GM18867 (cell line): Measurements from ENCODE around the gene CORO1C.

Experiments used
- ATAC-seq: cut with Tn5 transposase; IDR thresholded peaks from one replicate; pipeline ENCODE4 v1.9.1; 2021; ENCODE audit warnings: mild to moderate bottlenecking, moderate library complexity; ENCODE audit not compliant: unreplicated experiment

The CORO1C gene

GRCh38 chr12:108700833-108701541 lies 30.3 kb downstream of the CORO1C start:
- no peak for ATAC-seq

GRCh38 chr12:108699955-108700563 lies 31.3 kb downstream of the CORO1C start:
- no peak for ATAC-seq

GRCh38 chr12:108697905-108698304 lies 33.4 kb downstream of the CORO1C start:
- no peak for ATAC-seq

GRCh38 chr12:108696996-108697290 lies 34.4 kb downstream of the CORO1C start:
- ATAC-seq, result no peak

- ATAC-seq, result no peak
These were observed 35.0 kb downstream of the CORO1C start for GRCh38 chr12:108696111-108696995.

- no peak for ATAC-seq
These were observed 36.5 kb downstream of the CORO1C start for GRCh38 chr12:108694812-108695278.

GRCh38 chr12:108693751-108694150 lies 37.6 kb downstream of the CORO1C start:
- no peak for ATAC-seq

GRCh38 chr12:108693186-108693730 lies 38.1 kb downstream of the CORO1C start:
- ATAC-seq, result no peak

GRCh38 chr12:108691998-108692808 lies 39.1 kb downstream of the CORO1C start:
- ATAC-seq, result no peak

GRCh38 chr12:108691175-108691997 lies 39.9 kb downstream of the CORO1C start:
- ATAC-seq, result peak; percentile 69

GRCh38 chr12:108690542-108691174 lies 40.7 kb downstream of the CORO1C start:
- no peak for ATAC-seq

- no peak for ATAC-seq
These were observed 41.2 kb downstream of the CORO1C start for GRCh38 chr12:108690191-108690518.

- no peak for ATAC-seq
These were observed 41.8 kb downstream of the CORO1C start for GRCh38 chr12:108689314-108690190.

GRCh38 chr12:108686780-108687179 lies 44.5 kb downstream of the CORO1C start:
- no peak for ATAC-seq

GRCh38 chr12:108685469-108686260 lies 45.7 kb downstream of the CORO1C start:
- no peak for ATAC-seq

GRCh38 chr12:108683906-108684556 lies 47.3 kb downstream of the CORO1C start:
- ATAC-seq, result no peak

GRCh38 chr12:108681317-108681716 lies 50.0 kb downstream of the CORO1C start:
- no peak for ATAC-seq
